OCI-LY3 (cell line): ENCODE data around the gene C1QTNF1.

Experiments
- CTCF ChIP-seq: fragments of 200-600, 300-600 bp; sonication (generic); IDR thresholded peaks from 2 replicates; pipeline ENCODE4 v1.5.1; 2014; ENCODE audit warnings: antibody characterized with exemption, low read length, low read depth
- EZH2phosphoT487 ChIP-seq: fragments of 200-600 bp; shearing (Covaris generic); IDR thresholded peaks from 2 replicates; pipeline ENCODE4 v1.6.1; 2018; ENCODE audit warnings: antibody characterized with exemption, mixed run types, low read depth

- TF ChIP-seq CTCF: no peak
- no peak for TF ChIP-seq EZH2phosphoT487
Measured at GRCh38 chr17:79098282-79098867, 74.4 kb downstream of the C1QTNF1 start.
